ENCODE data around the gene GOLGA3.

Gene GOLGA3

GRCh38 chr12:132872073-132872855 lies 43.6 kb upstream of the GOLGA3 start:
- TF ChIP-seq POLR2AphosphoS5 (IDR thresholded peaks at IDR 0.05; ENCODE audit: low read depth, low read length) (no peak), SIN3A (IDR thresholded peaks at IDR 0.05; ENCODE audit: borderline replicate concordance, insufficient read depth, low read length) (no peak), REST (IDR thresholded peaks at IDR 0.05; ENCODE audit: insufficient read depth in 1 of 2, low read depth in 2 of 2, low read length in 2 of 2) (no peak), FOXP2 (optimal IDR thresholded peaks at IDR 0.05; ENCODE audit: borderline replicate concordance, extremely low read depth, extremely low read length, insufficient read depth) (no peak), TAF1 (IDR thresholded peaks at IDR 0.05; ENCODE audit: borderline replicate concordance, insufficient read depth, low read length) (no peak)

GRCh38 chr12:132869551-132869950 lies 40.9 kb upstream of the GOLGA3 start:
- TF ChIP-seq FOXP2 (optimal IDR thresholded peaks at IDR 0.05; ENCODE audit: borderline replicate concordance, extremely low read depth, extremely low read length, insufficient read depth) (no peak), TAF1 (IDR thresholded peaks at IDR 0.05; ENCODE audit: borderline replicate concordance, insufficient read depth, low read length) (no peak), REST (IDR thresholded peaks at IDR 0.05; ENCODE audit: insufficient read depth in 1 of 2, low read depth in 2 of 2, low read length in 2 of 2) (no peak), SIN3A (IDR thresholded peaks at IDR 0.05; ENCODE audit: borderline replicate concordance, insufficient read depth, low read length) (no peak), POLR2AphosphoS5 (IDR thresholded peaks at IDR 0.05; ENCODE audit: low read depth, low read length) (no peak)

GRCh38 chr12:132866251-132866828 lies 37.7 kb upstream of the GOLGA3 start:
- TF ChIP-seq TAF1 (IDR thresholded peaks at IDR 0.05; ENCODE audit: borderline replicate concordance, insufficient read depth, low read length): no peak
- no peak for TF ChIP-seq SIN3A (IDR thresholded peaks at IDR 0.05; ENCODE audit: borderline replicate concordance, insufficient read depth, low read length)
- no peak for TF ChIP-seq FOXP2 (optimal IDR thresholded peaks at IDR 0.05; ENCODE audit: borderline replicate concordance, extremely low read depth, extremely low read length, insufficient read depth)
- TF ChIP-seq POLR2AphosphoS5 (IDR thresholded peaks at IDR 0.05; ENCODE audit: low read depth, low read length): no peak
- no peak for TF ChIP-seq REST (IDR thresholded peaks at IDR 0.05; ENCODE audit: insufficient read depth in 1 of 2, low read depth in 2 of 2, low read length in 2 of 2)

- no peak for TF ChIP-seq POLR2AphosphoS5 (IDR thresholded peaks at IDR 0.05; ENCODE audit: low read depth, low read length)
- TF ChIP-seq TAF1 (IDR thresholded peaks at IDR 0.05; ENCODE audit: borderline replicate concordance, insufficient read depth, low read length): no peak
- no peak for TF ChIP-seq REST (IDR thresholded peaks at IDR 0.05; ENCODE audit: insufficient read depth in 1 of 2, low read depth in 2 of 2, low read length in 2 of 2)
- no peak for TF ChIP-seq FOXP2 (optimal IDR thresholded peaks at IDR 0.05; ENCODE audit: borderline replicate concordance, extremely low read depth, extremely low read length, insufficient read depth)
- TF ChIP-seq SIN3A (IDR thresholded peaks at IDR 0.05; ENCODE audit: borderline replicate concordance, insufficient read depth, low read length): no peak
These were observed 32.9 kb upstream of the GOLGA3 start for GRCh38 chr12:132861558-132861957.

Data from PFSK-1 (cell line).